Activated CD8-positive, alpha-beta T cell treated with anti-CD3 and anti-CD28 coated beads for 36 hours (primary cell): ENCODE data around the gene PLCG1. TPM values are rescaled to one million over a fixed set of nuclear protein-coding genes. Genes with fewer than 3 reads are reported as not detected.

Source experiments
- ATAC-seq: fragments of 200-7000 bp; cut with Tn5 transposase; one replicate; pipeline ENCODE4 v1.10.0; 2021; ENCODE audit warnings: mild to moderate bottlenecking, moderate library complexity
- CTCF ChIA-PET: fragments of 350-600 bp; sonication (Branson Sonifier 250); formaldehyde crosslinking; loops from one replicate; lab custom pipeline; 2021; ENCODE audit warnings: antibody characterized with exemption; lab: Charles Lee
- POLR2A ChIA-PET: fragments of 350-600 bp; sonication (Branson Sonifier 250); formaldehyde crosslinking; loops from one replicate; lab custom pipeline; 2021; ENCODE audit warnings: antibody characterized with exemption; lab: Charles Lee
- DNase-seq: peaks from one replicate; pipeline ENCODE4 v3.0.0-alpha.2; 2020
- H3K27ac Mint-ChIP-seq: one replicate; pipeline ENCODE4 v1.8.0; 2021; ENCODE audit warnings: mild to moderate bottlenecking, mixed read lengths
- H3K27me3 Mint-ChIP-seq: one replicate; pipeline ENCODE4 v1.8.0; 2021; ENCODE audit warnings: mixed read lengths
- H3K36me3 Mint-ChIP-seq: one replicate; pipeline ENCODE4 v1.8.0; 2021; ENCODE audit warnings: low read depth, mixed read lengths
- H3K4me1 Mint-ChIP-seq: one replicate; pipeline ENCODE4 v1.8.0; 2021; ENCODE audit warnings: low read depth, mixed read lengths
- H3K4me3 Mint-ChIP-seq: one replicate; pipeline ENCODE4 v1.8.0; 2021; ENCODE audit warnings: mild to moderate bottlenecking, moderate library complexity, mixed read lengths
- H3K9me3 Mint-ChIP-seq: one replicate; pipeline ENCODE4 v1.8.0; 2021; ENCODE audit warnings: mixed read lengths
- CTCF ChIP-seq: fragments of 200-600 bp; IDR thresholded peaks from one replicate; pipeline ENCODE4 v1.8.0; 2022; ENCODE audit warnings: antibody characterized with exemption, mild to moderate bottlenecking
- intact Hi-C: fragments of 100-400 bp; cut with micrococcal nuclease; formaldehyde crosslinking; loops from one replicate; pipeline ENCODE4 v1.10.0; 2022
- total RNA-seq, 2 experiments: library from RNA; stranded (reverse); gene quantifications; one replicate each; pipeline ENCODE4 v1.2.3, GENCODE V29; 2021

The PLCG1 gene
- total RNA-seq, 2 experiments from 2014 or later: 259 to 260 TPM

GRCh38 chr20:41167481-41168253 lies 30.3 kb downstream of the PLCG1 start:
- CTCF ChIA-PET: interaction anchor here (1.0 to 6.6 kb wide), 2 partner anchors 33 to 72 kb away, joined by 3 to 29 read pairs; no protein-coding TSS in a partner anchor
- POLR2A ChIA-PET: interaction anchor here (0.8 to 3.7 kb wide), 9 partner anchors 9 to 173 kb away, joined by 3 to 40 read pairs (median 4); partner anchors contain the start of genes LPIN3 and PLCG1
- Mint-ChIP-seq H3K4me3 (no peak overlapping the region), H3K9me3 (no peaks in the 10 kb centered on the region), H3K36me3 (peaks cover 81% of the 10 kb centered on the region), H3K4me1 (peaks cover 62% of the 10 kb centered on the region), H3K27ac (peak overlapping the region; percentile 67), H3K27me3 (no peaks in the 10 kb centered on the region)
- DNase-seq: no peak
- no peak for ATAC-seq
- TF ChIP-seq CTCF: no peak
- intact Hi-C loops: no loop called here

- DNase-seq: no peak
- intact Hi-C loops: no loop called here
- H3K4me3 Mint-ChIP-seq: no peak overlapping the region
- ATAC-seq: no peak
- H3K4me1 Mint-ChIP-seq: peaks cover 60% of the 10 kb centered on the region
- H3K27ac Mint-ChIP-seq: peak overlapping the region; percentile 59
- H3K36me3 Mint-ChIP-seq: peaks cover 80% of the 10 kb centered on the region
- H3K27me3 Mint-ChIP-seq: no peaks in the 10 kb centered on the region
- ChIA-PET POLR2A (interaction anchor here (0.7 to 3.7 kb wide), 8 partner anchors 8 to 32 kb away, joined by 3 to 40 read pairs (median 4); partner anchors contain the start of gene PLCG1), CTCF (interaction anchor here (1.0 to 6.6 kb wide), 3 partner anchors 33 to 73 kb away, joined by 3 to 29 read pairs (median 10); no protein-coding TSS in a partner anchor)
- no peak for TF ChIP-seq CTCF
- H3K9me3 Mint-ChIP-seq: no peaks in the 10 kb centered on the region
These were observed 31.2 kb downstream of the PLCG1 start for GRCh38 chr20:41168281-41169161.

GRCh38 chr20:41169162-41169690 lies 31.9 kb downstream of the PLCG1 start:
- TF ChIP-seq CTCF: no peak
- intact Hi-C loops: no loop called here
- Mint-ChIP-seq H3K4me1 (peaks cover 54% of the 10 kb centered on the region), H3K9me3 (no peaks in the 10 kb centered on the region), H3K27ac (peak overlapping the region; percentile 59), H3K36me3 (peaks cover 77% of the 10 kb centered on the region), H3K27me3 (no peaks in the 10 kb centered on the region), H3K4me3 (no peak overlapping the region)
- ATAC-seq (no peak), DNase-seq (no peak)
- CTCF ChIA-PET: interaction anchor here (1.2 to 2.2 kb wide), 2 partner anchors 34 to 170 kb away, joined by 3 to 10 read pairs; no protein-coding TSS in a partner anchor
- POLR2A ChIA-PET: interaction anchor here (0.7 to 3.7 kb wide), 6 partner anchors 11 to 31 kb away, joined by 4 to 40 read pairs (median 4); partner anchors contain the start of gene PLCG1

DNA sequence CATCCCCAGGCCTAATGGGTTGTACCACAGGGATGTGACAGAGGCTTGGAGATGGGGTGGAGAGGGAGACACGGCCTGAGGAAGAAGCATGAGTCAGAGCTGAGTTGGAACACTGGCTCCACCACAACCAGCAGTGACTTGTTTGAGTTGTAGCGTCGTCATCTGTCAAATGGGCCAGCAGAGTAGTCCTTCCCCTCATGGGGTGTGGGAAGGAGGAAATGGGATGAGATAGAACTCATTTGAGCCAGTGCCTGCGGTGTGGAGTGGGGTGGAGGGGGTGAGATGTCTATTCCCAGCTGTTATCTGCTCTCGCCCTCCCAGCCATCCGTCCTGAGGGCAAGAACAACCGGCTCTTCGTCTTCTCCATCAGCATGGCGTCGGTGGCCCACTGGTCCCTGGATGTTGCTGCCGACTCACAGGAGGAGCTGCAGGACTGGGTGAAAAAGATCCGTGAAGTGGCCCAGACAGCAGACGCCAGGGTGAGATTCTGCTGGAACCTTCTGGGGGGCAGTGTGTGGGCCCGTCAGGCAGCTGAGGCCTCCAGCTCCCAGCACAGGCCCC lies 32.5 kb downstream of the PLCG1 start:
- ChIA-PET CTCF (interaction anchor here (1.2 to 2.2 kb wide), 2 partner anchors 35 to 170 kb away, joined by 3 to 10 read pairs; no protein-coding TSS in a partner anchor), POLR2A (interaction anchor here (1.0 to 3.7 kb wide), 4 partner anchors 13 to 32 kb away, joined by 4 to 40 read pairs (median 6); partner anchors contain the start of gene PLCG1)
- Mint-ChIP-seq H3K27ac (peak overlapping the region; percentile 59), H3K36me3 (peaks cover 74% of the 10 kb centered on the region), H3K27me3 (no peaks in the 10 kb centered on the region), H3K9me3 (no peaks in the 10 kb centered on the region), H3K4me1 (peaks cover 51% of the 10 kb centered on the region), H3K4me3 (no peak overlapping the region)
- intact Hi-C loops: loop anchor here (10.0 kb wide), 1 partner anchor 55 kb away; no protein-coding TSS in a partner anchor
- TF ChIP-seq CTCF: no peak
- peak; percentile 1 for DNase-seq
- no peak for ATAC-seq
